Fibroblast of skin of scalp (primary cell): Measurements from ENCODE around the gene GPR17.

Source experiments
- DNase-seq: peaks from one replicate; pipeline ENCODE4 v3.0.0-alpha.2; 2013

GPR17 gene

DNA sequence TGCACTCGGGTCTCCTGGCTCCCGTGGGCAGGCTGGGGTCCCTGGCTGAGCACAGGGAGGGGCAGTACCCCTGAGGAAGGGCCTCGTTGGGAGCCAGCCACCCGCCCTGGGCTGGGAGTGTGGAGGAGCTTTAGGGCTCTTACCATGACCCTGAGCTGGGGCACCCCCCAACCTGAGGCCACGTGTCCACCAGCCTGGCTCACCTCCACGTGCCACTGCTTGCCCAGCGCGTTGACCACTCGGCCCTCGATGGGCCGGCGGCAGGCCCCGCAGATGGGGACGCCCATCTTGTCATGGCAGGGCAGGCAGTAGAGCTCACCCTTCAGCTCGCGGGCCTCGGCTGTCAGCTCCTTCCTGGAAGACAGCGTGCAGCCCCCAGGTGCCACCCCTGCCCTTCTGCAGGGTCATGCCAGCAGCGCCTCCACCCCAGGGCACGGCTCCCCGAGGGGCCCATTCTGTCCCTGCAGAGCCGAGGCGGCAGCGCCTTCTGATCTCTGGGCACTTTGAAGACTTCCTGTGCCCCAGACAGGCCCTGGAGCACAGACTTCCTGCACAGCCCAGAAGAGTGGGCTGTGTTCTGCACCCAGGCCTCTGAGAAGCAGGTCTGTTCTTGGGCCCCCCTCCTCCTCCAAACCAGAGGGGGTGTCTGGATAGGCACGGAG lies 4.0 kb upstream of the GPR17 start:
- no peak for DNase-seq

DNA sequence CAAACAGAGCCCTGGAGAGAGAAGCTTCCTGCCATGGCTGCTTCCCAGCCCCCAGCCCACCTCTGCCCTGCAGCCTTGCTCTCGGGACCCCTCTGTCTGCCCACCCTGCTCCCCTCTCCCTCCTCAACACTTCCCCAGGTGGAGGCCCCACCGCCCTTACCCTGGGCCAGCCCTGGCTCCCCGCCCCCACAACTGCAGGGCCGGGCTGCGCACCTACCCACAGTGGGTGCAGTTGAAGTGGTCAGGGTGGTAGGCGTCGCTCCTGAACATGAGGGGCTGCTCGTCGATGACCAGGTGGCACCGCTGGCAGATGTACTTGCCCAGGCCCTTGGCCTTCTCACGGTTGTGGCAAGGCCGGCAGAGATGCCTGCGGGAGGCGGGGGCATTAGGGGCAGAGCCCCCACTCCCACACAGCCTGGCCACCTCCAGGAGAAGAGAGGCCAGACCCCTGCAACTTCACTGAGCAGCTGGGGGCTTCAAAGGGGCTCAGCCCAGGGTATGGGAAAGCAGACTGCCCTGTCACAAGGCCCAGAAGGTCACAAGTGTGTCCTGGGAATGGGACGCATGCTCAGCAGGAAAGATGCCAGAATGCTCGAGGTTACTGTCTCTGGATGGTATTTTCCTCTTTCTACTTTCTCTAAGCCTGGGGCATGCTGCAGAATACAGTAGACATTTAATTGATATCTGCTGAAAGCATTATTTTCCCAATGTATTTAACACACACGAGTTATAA lies 3.1 kb upstream of the GPR17 start:
- no peak for DNase-seq

DNA sequence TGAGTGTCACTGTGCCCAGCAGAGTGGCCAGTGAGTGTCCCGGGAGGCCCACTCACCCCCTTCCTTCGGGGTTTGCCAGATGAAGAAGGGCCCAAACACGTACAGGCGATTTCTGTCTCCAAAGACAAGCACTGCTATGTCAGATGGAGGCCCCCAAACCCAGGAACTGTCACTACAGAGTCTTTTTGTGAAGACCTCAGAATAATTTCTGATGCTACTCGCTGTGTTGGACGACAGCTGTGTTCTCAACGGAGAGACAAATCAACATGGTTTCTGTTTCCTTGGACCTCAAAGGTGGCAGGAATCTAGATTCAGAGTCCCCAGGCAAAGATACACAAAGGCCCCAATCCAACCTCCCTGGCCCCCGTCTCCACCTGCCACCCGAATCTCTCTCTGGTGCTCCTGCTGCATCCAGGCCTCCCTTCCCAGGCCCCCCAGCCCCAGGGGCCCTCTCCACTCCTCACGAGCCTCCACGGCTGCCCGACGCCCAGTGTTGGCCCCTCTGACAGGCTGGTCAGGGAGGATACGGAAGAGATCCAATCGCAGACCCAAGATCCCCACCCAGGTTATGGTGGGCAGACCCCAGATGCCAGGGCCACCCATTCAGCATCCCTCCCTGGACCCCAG lies 2.4 kb upstream of the GPR17 start:
- DNase-seq, result no peak

DNA sequence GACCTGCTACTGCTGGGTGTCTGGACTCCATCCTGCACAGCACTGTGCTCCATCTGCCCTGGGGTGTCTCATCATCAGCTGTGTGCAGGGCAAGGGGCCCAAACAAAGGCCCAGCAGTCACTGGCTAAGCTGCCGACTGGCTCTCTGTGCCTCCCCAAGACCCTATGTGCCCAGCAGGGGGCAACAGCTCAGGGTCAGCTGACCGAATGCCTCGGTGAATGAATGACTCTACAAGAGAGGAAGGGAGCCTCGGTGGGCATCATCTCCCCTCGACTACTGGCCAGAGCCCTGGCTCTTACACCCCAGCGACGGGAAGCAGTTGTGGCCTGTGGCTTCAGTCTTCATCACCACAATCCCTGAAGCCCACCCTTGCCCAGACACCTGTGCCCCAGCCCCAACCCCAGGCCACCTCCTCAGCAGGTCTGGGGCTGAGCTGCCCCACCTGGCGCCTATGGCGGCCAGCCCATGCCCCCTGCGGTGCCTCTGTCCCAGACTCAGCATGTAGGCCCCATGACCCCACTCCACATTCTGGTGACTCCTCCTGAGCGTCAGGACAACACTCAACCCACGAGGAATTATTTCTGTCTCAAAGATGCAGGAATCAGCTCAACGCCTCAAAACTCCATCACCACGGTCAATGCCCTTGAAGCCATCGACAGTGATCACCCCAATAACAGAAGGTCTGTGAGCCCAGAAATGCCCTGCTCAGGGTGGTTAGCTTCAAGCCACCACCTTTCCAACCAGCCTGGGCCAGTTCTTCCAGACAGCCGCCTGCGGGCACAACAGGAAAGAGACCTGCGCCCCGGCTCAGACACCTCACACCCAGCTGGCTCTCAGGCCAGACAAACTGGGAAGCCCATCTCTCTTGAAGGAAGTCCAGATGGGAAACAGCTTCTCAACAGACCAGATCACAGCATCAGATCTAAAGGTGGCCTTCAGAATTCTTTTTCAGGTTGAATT lies 1.6 kb upstream of the GPR17 start:
- no peak for DNase-seq

- no peak for DNase-seq
These were observed 943 bp upstream of the GPR17 start for GRCh38 chr2:127645026-127645394.

DNA sequence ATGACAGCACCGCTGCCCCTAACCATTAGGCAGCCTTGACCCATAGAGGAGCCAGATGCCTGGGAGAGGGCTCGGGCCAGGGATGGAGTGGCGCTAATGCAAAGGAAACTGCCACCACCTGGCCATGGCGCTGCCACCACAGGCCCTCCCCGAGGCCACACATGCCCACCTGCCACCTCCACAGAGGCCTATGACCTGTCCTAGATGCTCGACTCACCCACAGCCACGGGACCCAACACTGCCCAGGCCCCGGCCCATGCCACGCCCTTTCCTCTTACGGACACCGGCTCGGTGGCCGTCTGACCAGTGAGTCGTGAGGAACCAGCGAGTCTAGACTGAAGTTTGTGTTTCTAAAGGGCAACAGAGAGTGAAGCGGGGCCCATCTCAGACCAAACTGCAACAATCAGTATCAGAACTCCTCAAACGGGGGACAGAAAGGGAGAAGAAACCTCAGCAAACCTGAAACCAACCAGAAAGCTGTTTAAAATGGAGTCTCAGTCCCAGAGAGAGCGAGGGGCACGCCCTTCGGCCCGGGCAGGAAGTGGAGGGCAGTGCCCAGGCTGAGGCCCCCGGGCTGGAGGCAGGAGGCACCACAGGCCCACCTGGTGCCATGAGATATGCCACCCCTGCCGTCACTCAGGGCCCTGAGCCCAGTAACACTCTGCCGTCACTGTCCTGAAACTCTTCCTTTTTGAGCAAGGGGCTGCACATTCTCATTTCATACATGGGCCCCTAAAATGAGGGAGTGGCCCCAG lies 711 bp downstream of the GPR17 start:
- no peak for DNase-seq

GRCh38 chr2:127647242-127648190 lies 1.6 kb downstream of the GPR17 start:
- peak; percentile 54 for DNase-seq

DNA sequence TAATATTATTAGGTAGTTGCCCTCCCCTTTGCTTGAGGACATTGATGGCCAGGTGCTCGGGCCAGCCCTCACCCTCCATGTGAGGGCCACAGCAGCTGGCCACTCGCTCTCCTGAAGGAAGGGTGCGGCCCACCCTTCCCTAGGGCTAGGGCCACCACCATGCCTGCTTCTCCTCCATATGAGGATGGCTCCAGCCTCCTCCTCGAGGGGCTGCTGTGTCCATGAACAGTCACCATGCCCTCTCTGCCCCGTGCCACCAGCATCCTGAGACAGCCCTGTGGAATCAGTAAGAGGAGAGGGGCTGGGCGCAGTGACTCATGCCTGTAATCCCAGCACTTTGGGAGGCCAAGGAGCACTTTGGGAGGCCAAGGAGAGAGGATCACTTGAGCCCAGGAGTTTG lies 2.4 kb downstream of the GPR17 start:
- no peak for DNase-seq

GRCh38 chr2:127649100-127649611 lies 3.2 kb downstream of the GPR17 start:
- DNase-seq, result no peak

GRCh38 chr2:127649684-127650040 lies 3.7 kb downstream of the GPR17 start:
- DNase-seq, result peak; percentile 80

DNA sequence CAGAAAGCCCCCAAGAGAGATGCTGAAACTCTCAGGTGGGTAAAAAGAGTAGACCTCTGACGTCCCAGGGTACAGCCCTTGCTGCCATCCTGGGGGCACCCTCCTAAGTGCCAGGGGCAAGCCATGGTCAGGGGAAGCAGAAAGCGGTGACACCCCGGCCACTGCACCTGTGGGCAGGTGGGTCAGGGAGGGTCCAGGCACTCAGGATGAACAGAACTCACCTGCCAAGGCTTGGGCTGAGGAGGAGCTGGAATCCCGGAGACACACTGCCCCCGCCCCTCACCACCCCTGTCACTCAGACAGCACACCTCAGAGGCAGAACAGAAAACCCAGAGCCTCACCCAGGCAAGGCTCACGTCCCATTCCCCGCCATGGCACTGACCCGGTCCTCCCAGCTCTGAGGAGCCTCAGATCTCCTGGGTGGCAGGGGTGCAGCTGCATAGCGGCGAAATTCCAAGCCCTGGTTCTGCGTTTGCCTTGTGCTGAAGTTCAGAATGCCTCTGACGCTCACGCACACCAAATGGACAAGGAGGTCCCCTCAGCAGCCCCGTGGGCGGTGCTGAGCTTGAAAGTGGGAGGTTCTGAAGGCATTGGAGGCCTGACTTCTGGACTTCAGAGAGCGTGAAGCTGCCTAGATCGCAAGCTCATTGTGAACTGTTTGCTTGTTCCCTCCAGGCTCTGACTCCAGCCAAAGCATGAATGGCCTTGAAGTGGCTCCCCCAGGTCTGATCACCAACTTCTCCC lies 4.3 kb downstream of the GPR17 start:
- DNase-seq, result no peak

DNA sequence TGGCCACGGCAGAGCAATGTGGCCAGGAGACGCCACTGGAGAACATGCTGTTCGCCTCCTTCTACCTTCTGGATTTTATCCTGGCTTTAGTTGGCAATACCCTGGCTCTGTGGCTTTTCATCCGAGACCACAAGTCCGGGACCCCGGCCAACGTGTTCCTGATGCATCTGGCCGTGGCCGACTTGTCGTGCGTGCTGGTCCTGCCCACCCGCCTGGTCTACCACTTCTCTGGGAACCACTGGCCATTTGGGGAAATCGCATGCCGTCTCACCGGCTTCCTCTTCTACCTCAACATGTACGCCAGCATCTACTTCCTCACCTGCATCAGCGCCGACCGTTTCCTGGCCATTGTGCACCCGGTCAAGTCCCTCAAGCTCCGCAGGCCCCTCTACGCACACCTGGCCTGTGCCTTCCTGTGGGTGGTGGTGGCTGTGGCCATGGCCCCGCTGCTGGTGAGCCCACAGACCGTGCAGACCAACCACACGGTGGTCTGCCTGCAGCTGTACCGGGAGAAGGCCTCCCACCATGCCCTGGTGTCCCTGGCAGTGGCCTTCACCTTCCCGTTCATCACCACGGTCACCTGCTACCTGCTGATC lies 4.9 kb downstream of the GPR17 start:
- DNase-seq, result no peak

DNA sequence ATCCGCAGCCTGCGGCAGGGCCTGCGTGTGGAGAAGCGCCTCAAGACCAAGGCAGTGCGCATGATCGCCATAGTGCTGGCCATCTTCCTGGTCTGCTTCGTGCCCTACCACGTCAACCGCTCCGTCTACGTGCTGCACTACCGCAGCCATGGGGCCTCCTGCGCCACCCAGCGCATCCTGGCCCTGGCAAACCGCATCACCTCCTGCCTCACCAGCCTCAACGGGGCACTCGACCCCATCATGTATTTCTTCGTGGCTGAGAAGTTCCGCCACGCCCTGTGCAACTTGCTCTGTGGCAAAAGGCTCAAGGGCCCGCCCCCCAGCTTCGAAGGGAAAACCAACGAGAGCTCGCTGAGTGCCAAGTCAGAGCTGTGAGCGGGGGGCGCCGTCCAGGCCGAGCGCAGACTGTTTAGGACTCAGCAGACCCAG lies 5.4 kb downstream of the GPR17 start:
- no peak for DNase-seq

DNA sequence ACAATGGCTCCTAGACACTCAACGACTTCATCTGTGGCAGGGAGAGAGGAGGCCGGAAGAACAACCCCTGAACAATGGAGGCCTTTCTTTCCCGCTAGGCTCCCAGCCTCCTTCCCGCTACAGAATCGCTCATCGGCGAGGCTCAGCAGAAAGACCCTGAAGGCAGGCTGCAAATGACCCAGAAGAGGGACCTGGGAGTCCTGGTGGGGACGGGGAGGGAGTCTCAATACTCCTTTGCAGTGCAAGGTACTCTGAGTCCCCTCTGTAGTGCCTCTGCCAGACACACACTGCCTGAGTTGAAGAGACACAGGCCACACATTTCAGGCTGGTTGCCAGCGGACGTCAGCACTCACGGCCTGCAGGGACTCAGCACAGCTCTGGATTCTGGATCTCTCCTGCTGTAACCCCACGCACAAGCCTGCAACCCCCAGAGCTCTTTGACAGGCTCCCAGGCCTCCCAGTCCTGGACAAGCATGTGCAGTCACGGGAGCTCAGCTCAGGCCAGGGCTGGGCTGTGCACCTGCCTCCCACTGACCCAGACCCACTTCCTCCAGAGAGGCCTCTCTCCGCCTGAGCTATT lies 6.1 kb downstream of the GPR17 start:
- DNase-seq, result no peak

GRCh38 chr2:127652786-127653357 lies 6.9 kb downstream of the GPR17 start:
- DNase-seq, result no peak

DNA sequence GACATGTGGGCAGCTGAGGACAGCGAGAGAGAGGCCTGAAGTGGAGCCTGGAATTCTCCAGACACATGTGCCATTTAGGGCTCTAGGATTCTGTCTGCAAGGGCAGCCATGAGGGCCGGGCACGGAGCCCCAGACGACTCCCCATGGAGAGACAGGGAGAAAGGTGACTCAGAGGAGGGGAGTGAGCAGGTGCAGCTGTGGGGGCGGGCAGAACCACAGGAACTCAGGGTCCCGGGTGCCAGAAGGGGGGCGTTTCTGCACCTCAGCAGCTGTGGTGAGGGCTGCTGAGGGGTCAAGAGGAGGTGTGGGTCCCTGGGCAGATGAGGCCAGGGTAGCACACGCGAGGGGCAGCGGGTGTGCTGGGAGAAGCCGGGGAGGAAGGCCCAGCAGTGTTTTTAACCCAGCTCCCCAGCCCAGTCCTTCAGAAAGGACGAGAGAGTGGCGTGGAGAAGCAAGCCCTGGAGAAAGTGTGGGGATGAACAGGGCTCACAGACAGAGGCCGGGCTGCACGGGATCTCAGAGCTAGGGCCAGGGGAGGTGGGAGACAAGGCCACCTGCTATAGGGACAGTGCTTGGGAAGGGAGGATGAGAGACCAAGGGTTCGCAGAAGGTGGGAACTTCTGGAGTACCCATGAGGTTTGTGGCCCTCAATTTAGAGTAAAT lies 7.6 kb downstream of the GPR17 start:
- DNase-seq, result no peak

DNA sequence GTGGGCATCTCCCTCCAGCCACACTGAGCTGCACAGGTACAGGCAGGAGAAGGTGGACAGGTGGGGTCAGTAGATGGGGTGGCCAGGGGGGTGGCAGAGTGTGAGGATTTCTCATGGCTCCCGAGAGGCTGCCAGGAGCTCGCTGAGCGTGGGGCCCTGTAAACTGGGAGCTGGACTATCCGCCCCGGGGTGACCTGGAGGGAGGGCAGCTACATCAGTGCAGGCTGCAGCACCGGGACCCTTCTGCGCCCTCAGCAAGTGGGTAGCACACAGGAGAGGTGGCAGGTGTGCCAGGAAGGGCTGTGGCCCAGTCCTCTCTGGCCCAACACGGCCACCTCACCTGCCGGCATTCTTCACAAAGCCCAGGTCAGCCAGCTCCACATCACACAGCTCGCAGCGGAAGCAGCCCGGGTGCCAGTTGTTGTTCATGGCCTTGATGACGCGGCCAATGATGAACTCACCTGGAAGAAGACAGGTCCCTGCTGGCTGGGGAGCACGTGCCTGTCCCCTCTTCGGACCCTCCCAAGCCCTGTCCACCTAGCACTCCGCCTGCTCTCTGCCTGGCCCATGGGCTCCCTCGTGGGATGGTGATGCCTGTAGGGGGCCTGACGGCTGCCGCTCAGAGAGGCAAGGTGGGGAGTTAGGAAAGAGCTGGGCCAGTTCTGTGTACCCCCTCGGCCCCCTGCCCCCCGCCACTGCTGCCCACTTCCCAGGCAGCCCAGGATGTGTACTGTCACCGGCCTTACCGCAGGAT lies 8.3 kb downstream of the GPR17 start:
- no peak for DNase-seq

- no peak for DNase-seq
These were observed 8.9 kb downstream of the GPR17 start for GRCh38 chr2:127654838-127655175.
